ENCODE measurements around the gene RIC3. TPM values are rescaled to one million over a fixed set of nuclear protein-coding genes. Genes with fewer than 3 reads are reported as not detected.

The RIC3 gene
- total RNA-seq, 1 donor: not detected

- peak overlapping the region; percentile 28 for H3K4me3 ChIP-seq (ENCODE audit: low read depth, low read length)
- no peak for TF ChIP-seq CTCF (IDR thresholded peaks at IDR 0.05; ENCODE audit: insufficient read depth, low read length)
- peak; percentile 47 for DNase-seq (ENCODE audit: low read depth)
Observed at GRCh38 chr11:8082391-8083087, 86.3 kb downstream of the RIC3 start.

GRCh38 chr11:8081591-8082250, 87.1 kb downstream of the RIC3 start:
- DNase-seq (ENCODE audit: low read depth): no peak
- TF ChIP-seq CTCF (IDR thresholded peaks at IDR 0.05; ENCODE audit: insufficient read depth, low read length): no peak

GRCh38 chr11:8080674-8081590, 87.9 kb downstream of the RIC3 start, which contains the start of gene TUB:
Gene TUB, plus strand, starts transcription at chr11:8081211. Its CDS starts 300 bp downstream, at chr11:8081511.
- TF ChIP-seq CTCF (IDR thresholded peaks at IDR 0.05; ENCODE audit: insufficient read depth, low read length): peak; percentile 19
- no peak for DNase-seq (ENCODE audit: low read depth)
- H3K4me3 ChIP-seq (ENCODE audit: low read depth, low read length): peak within 1 kb of the TSS; percentile 70

More at GRCh38 chr11:8081591-8082250, 87.1 kb downstream of the RIC3 start:
- peak overlapping the region; percentile 70 for H3K4me3 ChIP-seq (ENCODE audit: low read depth, low read length)

- H3K4me3 ChIP-seq (ENCODE audit: low read depth, low read length): peak overlapping the region; percentile 70
- no peak for DNase-seq (ENCODE audit: low read depth)
- TF ChIP-seq CTCF (IDR thresholded peaks at IDR 0.05; ENCODE audit: insufficient read depth, low read length): no peak
Observed at GRCh38 chr11:8080069-8080670, 88.7 kb downstream of the RIC3 start.

GRCh38 chr11:8079111-8079675, 89.6 kb downstream of the RIC3 start:
- no peak for DNase-seq (ENCODE audit: low read depth)
- no peak for TF ChIP-seq CTCF (IDR thresholded peaks at IDR 0.05; ENCODE audit: insufficient read depth, low read length)
- no peak overlapping the region for H3K4me3 ChIP-seq (ENCODE audit: low read depth, low read length)

Measured in fibroblast of the aortic adventitia (primary cell).